Epithelial cell of proximal tubule (primary cell): ENCODE measurements around the gene CAPN1. TPM values are rescaled to one million over a fixed set of nuclear protein-coding genes. Genes with fewer than 3 reads are reported as not detected.

Source experiments
- DNase-seq: peaks from one replicate; pipeline ENCODE4 v3.0.0-alpha.2; 2011; ENCODE audit warnings: low read depth
- H3K4me3 ChIP-seq: 2 replicates; pipeline ENCODE4 v1.5.1; 2011; ENCODE audit warnings: low read depth, mild to moderate bottlenecking, low read length
- total RNA-seq: library from RNA; depleted of rRNA; stranded (reverse); fragments of >200 nt; gene quantifications from 2 replicates; pipeline ENCODE4 v1.2.3, GENCODE V29; 2015
- TF ChIP-seq, protein P1 (sequence below): conservative IDR thresholded peaks from 2 replicates; pipeline ENCODE4 v1.5.1; 2012; ENCODE audit warnings: low read depth, mild to moderate bottlenecking, low read length

The CAPN1 gene
- total RNA-seq, 1 donor from 2014 or later, result 360 TPM

DNA sequence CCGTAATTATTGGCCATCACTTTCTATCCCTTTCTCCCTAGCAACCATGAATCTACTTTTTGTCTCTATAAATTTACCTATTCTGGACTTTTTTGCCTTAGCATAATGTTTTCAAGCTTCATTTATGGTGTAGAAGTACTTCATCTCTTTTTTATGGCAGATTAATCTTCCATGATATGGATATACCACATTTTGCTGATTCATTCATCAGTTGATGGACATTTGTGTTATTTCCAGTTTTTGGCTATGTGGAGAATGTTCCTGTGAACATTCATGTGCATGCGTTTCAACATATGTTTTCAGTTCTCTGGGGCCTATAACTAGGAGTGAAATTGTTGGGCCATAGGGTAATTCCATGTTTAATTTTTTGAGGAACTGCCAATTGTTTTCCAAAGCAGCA lies 12.8 kb downstream of the CAPN1 start:
- no peak for DNase-seq
- TF ChIP-seq, protein P1, sequence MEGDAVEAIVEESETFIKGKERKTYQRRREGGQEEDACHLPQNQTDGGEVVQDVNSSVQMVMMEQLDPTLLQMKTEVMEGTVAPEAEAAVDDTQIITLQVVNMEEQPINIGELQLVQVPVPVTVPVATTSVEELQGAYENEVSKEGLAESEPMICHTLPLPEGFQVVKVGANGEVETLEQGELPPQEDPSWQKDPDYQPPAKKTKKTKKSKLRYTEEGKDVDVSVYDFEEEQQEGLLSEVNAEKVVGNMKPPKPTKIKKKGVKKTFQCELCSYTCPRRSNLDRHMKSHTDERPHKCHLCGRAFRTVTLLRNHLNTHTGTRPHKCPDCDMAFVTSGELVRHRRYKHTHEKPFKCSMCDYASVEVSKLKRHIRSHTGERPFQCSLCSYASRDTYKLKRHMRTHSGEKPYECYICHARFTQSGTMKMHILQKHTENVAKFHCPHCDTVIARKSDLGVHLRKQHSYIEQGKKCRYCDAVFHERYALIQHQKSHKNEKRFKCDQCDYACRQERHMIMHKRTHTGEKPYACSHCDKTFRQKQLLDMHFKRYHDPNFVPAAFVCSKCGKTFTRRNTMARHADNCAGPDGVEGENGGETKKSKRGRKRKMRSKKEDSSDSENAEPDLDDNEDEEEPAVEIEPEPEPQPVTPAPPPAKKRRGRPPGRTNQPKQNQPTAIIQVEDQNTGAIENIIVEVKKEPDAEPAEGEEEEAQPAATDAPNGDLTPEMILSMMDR, result no peak
- H3K4me3 ChIP-seq, result no peak overlapping the region

DNA sequence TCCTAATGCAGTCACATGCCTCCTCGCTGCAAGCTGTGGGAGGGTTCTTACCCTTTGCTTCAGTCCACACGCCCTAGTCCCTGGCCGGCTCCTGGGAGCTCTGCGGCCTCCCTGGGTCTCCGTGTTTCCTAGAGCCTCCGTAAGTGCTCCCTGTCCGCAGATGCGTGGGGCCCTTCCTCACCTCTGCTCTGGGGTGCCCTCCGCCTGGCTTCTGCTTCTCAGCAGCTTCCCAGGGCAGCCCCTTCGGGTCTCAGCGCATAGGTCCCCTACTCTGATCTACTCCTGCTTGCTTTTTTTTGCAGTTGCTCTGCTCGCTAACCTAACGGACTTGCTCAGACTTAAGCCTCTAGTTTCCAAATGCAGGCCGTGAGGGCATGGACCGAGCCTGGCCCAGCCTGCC lies 22.4 kb downstream of the CAPN1 start:
- DNase-seq, result no peak
- TF ChIP-seq, protein P1, result no peak
- no peak overlapping the region for H3K4me3 ChIP-seq

DNA sequence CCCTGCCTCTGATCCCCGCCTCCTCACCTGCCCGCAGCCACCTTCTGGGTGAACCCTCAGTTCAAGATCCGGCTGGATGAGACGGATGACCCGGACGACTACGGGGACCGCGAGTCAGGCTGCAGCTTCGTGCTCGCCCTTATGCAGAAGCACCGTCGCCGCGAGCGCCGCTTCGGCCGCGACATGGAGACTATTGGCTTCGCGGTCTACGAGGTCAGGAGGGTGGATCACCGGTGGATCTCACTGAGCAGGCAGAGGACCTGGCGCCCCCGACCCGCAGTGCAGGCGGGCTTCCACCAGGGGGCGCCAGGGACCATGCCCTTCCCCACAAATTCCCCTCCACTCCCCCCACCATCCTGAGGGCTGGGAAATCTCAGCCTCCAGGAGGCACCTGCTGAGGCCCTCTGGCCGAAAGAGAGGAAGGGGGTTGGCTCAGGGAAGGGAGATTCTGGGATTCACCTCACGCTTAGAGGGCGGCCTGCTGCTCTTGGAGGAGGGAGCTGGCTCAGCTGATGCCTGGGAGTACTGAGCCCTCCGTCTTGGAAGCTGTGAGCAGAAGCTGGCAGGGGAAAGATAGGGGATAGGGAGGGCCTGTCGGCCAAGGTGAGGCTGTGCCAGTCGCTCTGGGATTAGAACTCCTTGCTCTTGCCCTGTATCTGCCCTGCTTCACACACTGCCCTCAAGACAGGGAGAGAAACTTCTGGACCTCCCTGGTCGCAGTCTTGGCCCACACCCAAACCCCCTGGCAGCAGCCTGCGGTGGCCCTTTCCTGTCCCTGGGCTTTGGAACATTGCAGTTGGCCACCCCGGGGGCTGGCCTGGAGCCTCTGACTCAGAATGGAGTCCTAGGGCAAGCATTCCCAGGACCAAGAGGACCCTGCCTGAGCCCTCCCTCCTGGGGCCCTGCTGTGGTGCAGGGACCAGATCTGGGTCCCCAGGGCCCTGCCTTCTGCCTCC lies 23.2 kb downstream of the CAPN1 start:
- no peak overlapping the region for H3K4me3 ChIP-seq
- TF ChIP-seq, protein P1, result peak; percentile 83
- DNase-seq, result no peak

DNA sequence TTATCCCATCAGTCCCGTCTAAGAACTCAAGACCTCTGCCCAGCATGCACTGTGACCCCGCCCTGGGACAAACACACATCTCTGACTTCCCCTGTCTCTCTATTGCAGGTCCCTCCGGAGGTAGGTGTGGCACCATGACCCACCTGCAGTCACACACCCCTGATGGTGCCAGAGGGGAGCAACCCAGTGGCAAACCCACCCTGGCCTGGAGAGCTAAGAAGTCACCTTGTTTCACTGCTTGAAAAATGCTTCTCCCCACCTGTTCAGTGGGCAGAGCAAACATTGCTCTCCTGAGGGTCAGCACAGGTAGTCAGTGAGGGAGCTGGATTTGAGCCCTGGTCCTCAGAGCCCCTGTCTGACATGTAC lies 23.9 kb downstream of the CAPN1 start:
- no peak for DNase-seq
- TF ChIP-seq, protein P1, result no peak
- H3K4me3 ChIP-seq, result no peak overlapping the region

DNA sequence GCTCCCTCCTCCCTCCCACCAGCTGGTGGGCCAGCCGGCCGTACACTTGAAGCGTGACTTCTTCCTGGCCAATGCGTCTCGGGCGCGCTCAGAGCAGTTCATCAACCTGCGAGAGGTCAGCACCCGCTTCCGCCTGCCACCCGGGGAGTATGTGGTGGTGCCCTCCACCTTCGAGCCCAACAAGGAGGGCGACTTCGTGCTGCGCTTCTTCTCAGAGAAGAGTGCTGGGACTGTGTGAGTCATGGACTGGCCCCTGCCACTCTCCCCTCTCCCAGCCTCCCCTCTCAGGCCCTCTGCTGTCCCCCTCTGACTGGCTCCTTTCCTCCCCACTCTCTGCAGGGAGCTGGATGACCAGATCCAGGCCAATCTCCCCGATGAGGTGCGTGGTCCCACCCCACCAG lies 24.7 kb downstream of the CAPN1 start:
- TF ChIP-seq, protein P1, result no peak
- DNase-seq, result no peak

DNA sequence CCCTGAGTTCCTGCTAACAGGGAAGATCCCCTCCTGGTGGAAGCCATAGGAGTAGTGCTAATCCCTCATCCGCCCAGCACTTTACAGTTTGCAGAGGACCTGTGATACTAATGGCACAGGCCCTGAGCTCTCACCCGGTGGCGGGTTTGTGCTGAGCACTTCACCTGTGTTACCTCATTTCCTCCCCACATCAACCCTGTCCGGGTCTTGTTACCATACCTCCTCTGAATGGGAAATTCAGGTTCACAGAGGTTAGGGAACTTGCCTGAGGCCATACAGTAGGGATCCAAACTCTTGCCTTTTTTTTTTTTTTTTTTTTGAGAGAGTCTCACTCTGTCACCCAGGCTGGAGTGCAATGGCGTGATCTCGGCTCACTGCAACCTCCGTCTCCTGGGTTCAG lies 25.2 kb downstream of the CAPN1 start:
- no peak overlapping the region for H3K4me3 ChIP-seq
- no peak for DNase-seq
- TF ChIP-seq, protein P1, result no peak

More for the DNA sequence above, 24.7 kb downstream of the CAPN1 start:
- no peak overlapping the region for H3K4me3 ChIP-seq
